PC-9 (cell line): ENCODE results near the gene ACOX1. TPM values are rescaled to one million over a fixed set of nuclear protein-coding genes. Genes with fewer than 3 reads are reported as not detected.

ENCODE experiments used
- BruUV-seq: library from RNA; stranded (reverse); fragments of 400-500 nt; replicated peaks from 2 replicates; lab custom pipeline; 2021; lab: Mats Ljungman, UMichigan
- CTCF ChIA-PET: fragments of 300-600 bp; sonication (Branson Sonifier 250); formaldehyde crosslinking; loops from one replicate; lab custom pipeline; 2022; ENCODE audit warnings: antibody characterized with exemption; lab: Charles Lee
- POLR2A ChIA-PET: fragments of 300-600 bp; sonication (Branson Sonifier 250); formaldehyde crosslinking; loops from one replicate; lab custom pipeline; 2022; ENCODE audit warnings: antibody characterized with exemption; ENCODE audit not compliant: unreplicated experiment; lab: Charles Lee
- DNase-seq, 2 experiments: peaks; one replicate each; pipeline versions ENCODE4 v3.0.0 to v3.0.0-alpha.2; 2015 to 2022; ENCODE audit warnings: mixed read lengths in 1 of 2
- H2AFZ ChIP-seq: fragments of 200-600 bp; sonication (generic); 2 replicates; pipeline ENCODE4 v1.8.1; 2017; ENCODE audit warnings: antibody characterized with exemption
- H3F3A ChIP-seq: fragments of 200-600 bp; sonication (generic); 2 replicates; pipeline ENCODE4 v1.8.1; 2017; ENCODE audit warnings: antibody characterized with exemption, mild to moderate bottlenecking, low read depth; ENCODE audit not compliant: insufficient read depth
- H3K27ac ChIP-seq: fragments of 200-600 bp; sonication (generic); 2 replicates; pipeline ENCODE4 v1.6.1; 2016; ENCODE audit warnings: mixed run types
- H3K27me3 ChIP-seq: fragments of 200-600 bp; sonication (generic); 2 replicates; pipeline ENCODE4 v1.6.1; 2016; ENCODE audit warnings: low read depth, mixed run types; ENCODE audit not compliant: insufficient read depth
- H3K36me3 ChIP-seq: fragments of 200-600 bp; sonication (generic); 2 replicates; pipeline ENCODE4 v1.6.1; 2016; ENCODE audit warnings: low read depth, mixed run types
- H3K4me1 ChIP-seq: fragments of 200-600 bp; sonication (generic); replicated peaks from 2 replicates; pipeline ENCODE4 v1.6.1; 2016; ENCODE audit warnings: mixed run types; ENCODE audit not compliant: insufficient read depth
- H3K4me2 ChIP-seq: fragments of 200-600 bp; sonication (generic); 2 replicates; pipeline ENCODE4 v1.6.1; 2017; ENCODE audit warnings: mixed run types
- H3K4me3 ChIP-seq: fragments of 200-600 bp; sonication (generic); 2 replicates; pipeline ENCODE4 v1.6.1; 2016; ENCODE audit warnings: mixed run types
- H3K79me2 ChIP-seq: fragments of 200-600 bp; sonication (generic); 2 replicates; pipeline ENCODE4 v1.6.1; 2017; ENCODE audit warnings: low read depth, mixed run types
- H3K9me2 ChIP-seq: fragments of 200-600 bp; sonication (generic); 2 replicates; pipeline ENCODE4 v1.8.1; 2017; ENCODE audit warnings: mild to moderate bottlenecking; ENCODE audit not compliant: insufficient read depth
- H3K9me3 ChIP-seq: fragments of 200-600 bp; sonication (generic); 2 replicates; pipeline ENCODE4 v1.8.1; 2016; ENCODE audit warnings: low read depth; ENCODE audit not compliant: insufficient read depth
- H4K20me1 ChIP-seq: fragments of 200-600 bp; sonication (generic); 2 replicates; pipeline ENCODE4 v1.8.1; 2017; ENCODE audit not compliant: insufficient read depth
- EZH2 ChIP-seq: fragments of 200-600 bp; sonication (generic); IDR thresholded peaks from 2 replicates; pipeline ENCODE4 v1.8.0; 2017; ENCODE audit warnings: antibody characterized with exemption, low read depth
- intact Hi-C: fragments of 100-400 bp; cut with micrococcal nuclease; formaldehyde crosslinking; loops from one replicate; pipeline ENCODE4 v1.10.0; 2022; ENCODE audit not compliant: unreplicated experiment
- total RNA-seq: library from RNA; stranded (reverse); gene quantifications from 2 replicates; pipeline ENCODE4 v1.2.3, GENCODE V29; 2021
- TF ChIP-seq, protein P1 (sequence below): fragments of 200-600 bp; sonication (generic); conservative IDR thresholded peaks from 2 replicates; pipeline ENCODE4 v1.6.1; 2017; ENCODE audit warnings: mixed run types, antibody characterized with exemption, mild to moderate bottlenecking, moderate library complexity

ACOX1 gene
- total RNA-seq, 1 experiment from 2014 or later: 35.5 TPM

- Histone ChIP-seq H3K79me2 (peaks cover 3% of the 10 kb centered on the region; the same call in 1 of the 2 replicates), H4K20me1 (peaks cover 11% of the 10 kb centered on the region; the same call in 1 of the 2 replicates), H3K9me2 (no peaks in the 10 kb centered on the region), H3K27me3 (no peaks in the 10 kb centered on the region), H2AFZ (no peak overlapping the region), H3K4me1 (peaks cover 8% of the 10 kb centered on the region), H3F3A (peaks cover 16% of the 10 kb centered on the region; the same call in 1 of the 2 replicates), H3K27ac (no peak overlapping the region), H3K9me3 (no peaks in the 10 kb centered on the region), H3K4me2 (no peak overlapping the region), H3K4me3 (no peak overlapping the region), H3K36me3 (0 out of 2 replicates have a peak, but pooled peaks cover 5% of the 10 kb centered on the region)
- TF ChIP-seq EZH2: no peak
- TF ChIP-seq, protein P1, sequence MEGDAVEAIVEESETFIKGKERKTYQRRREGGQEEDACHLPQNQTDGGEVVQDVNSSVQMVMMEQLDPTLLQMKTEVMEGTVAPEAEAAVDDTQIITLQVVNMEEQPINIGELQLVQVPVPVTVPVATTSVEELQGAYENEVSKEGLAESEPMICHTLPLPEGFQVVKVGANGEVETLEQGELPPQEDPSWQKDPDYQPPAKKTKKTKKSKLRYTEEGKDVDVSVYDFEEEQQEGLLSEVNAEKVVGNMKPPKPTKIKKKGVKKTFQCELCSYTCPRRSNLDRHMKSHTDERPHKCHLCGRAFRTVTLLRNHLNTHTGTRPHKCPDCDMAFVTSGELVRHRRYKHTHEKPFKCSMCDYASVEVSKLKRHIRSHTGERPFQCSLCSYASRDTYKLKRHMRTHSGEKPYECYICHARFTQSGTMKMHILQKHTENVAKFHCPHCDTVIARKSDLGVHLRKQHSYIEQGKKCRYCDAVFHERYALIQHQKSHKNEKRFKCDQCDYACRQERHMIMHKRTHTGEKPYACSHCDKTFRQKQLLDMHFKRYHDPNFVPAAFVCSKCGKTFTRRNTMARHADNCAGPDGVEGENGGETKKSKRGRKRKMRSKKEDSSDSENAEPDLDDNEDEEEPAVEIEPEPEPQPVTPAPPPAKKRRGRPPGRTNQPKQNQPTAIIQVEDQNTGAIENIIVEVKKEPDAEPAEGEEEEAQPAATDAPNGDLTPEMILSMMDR: no peak
- no TSS peak for BruUV-seq
- no peak for DNase-seq
- ChIA-PET POLR2A (interaction anchor here (0.7 kb wide), 1 partner anchor 13 kb away, joined by 3 read pairs; no protein-coding TSS in a partner anchor), CTCF (interaction anchor here (0.7 to 0.9 kb wide), 2 partner anchors 13 to 14 kb away, joined by 3 to 9 read pairs; partner anchors contain the start of genes ACOX1 and TEN1)
- intact Hi-C loops: no loop called here
Observed at GRCh38 chr17:75965468-75965867, 13.5 kb downstream of the ACOX1 start.

GRCh38 chr17:75959839-75960511 is 19.0 kb downstream of the ACOX1 start:
- no peaks in the 10 kb centered on the region for H3K27me3 ChIP-seq
- peaks cover 18% of the 10 kb centered on the region for H4K20me1 ChIP-seq
- no peak overlapping the region for H3K4me3 ChIP-seq
- ChIA-PET CTCF (interaction anchor here (0.5 kb wide), 1 partner anchor 8 kb away, joined by 11 read pairs; no protein-coding TSS in a partner anchor), POLR2A (no interaction called here)
- TF ChIP-seq, protein P1: no peak
- TF ChIP-seq EZH2: no peak
- no peak overlapping the region for H3K27ac ChIP-seq
- peaks cover 19% of the 10 kb centered on the region; the same call in 1 of the 2 replicates for H3K79me2 ChIP-seq
- intact Hi-C loops: no loop called here
- H3K4me1 ChIP-seq: no peaks in the 10 kb centered on the region
- BruUV-seq: no TSS peak
- no peaks in the 10 kb centered on the region for H3K9me2 ChIP-seq
- no peaks in the 10 kb centered on the region for H3K9me3 ChIP-seq
- H2AFZ ChIP-seq: no peak overlapping the region
- H3K36me3 ChIP-seq: peaks cover 21% of the 10 kb centered on the region
- no peak for DNase-seq
- H3F3A ChIP-seq: peaks cover 7% of the 10 kb centered on the region; the same call in 1 of the 2 replicates
- no peak overlapping the region for H3K4me2 ChIP-seq

DNA sequence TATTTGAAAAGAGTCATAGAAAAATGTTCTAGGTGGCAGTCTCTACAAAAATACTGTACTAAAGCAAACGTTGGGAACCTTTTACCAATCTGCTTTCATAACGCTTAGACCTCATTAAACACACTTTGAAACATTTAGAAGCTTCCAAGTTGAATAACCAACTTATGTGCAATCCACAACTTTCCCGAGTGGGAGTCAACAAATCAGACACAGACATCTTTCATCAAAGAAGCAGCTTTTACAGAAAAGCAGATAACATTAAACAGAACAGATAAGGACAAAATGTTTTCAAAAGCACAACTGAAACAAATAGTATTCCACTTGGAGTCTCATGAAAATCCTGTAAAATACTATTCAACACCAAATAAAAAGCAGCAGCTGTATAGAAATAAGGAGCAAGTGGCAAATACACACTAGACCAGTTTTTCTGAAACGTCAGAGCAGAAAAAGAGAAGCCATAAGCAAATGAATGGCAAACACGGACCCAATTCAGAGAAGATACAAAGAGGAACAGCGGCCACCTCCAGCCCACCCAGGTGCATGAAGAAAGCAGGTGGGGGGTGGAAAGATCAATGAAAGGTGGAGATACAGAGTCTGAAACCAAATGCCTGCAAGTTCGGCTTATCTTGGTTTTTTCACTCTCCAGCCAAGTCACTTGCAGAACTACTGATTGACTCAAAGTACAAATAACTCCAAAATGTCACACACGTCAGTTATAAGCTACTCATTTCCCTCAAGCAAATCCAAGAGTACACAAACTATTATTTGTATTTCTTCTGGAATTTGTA is 19.7 kb downstream of the ACOX1 start:
- Histone ChIP-seq H3K4me3 (no peak overlapping the region), H3K9me3 (no peaks in the 10 kb centered on the region), H3K27me3 (no peaks in the 10 kb centered on the region), H3K36me3 (peaks cover 21% of the 10 kb centered on the region), H3K79me2 (peaks cover 17% of the 10 kb centered on the region; the same call in 1 of the 2 replicates), H4K20me1 (peaks cover 14% of the 10 kb centered on the region), H3F3A (peaks cover under 1% of the 10 kb centered on the region; the same call in 1 of the 2 replicates), H3K27ac (no peak overlapping the region), H2AFZ (no peak overlapping the region), H3K9me2 (no peaks in the 10 kb centered on the region), H3K4me1 (no peaks in the 10 kb centered on the region), H3K4me2 (no peak overlapping the region)
- intact Hi-C loops: no loop called here
- ChIA-PET CTCF (interaction anchor here (0.5 to 0.6 kb wide), 2 partner anchors 9 to 11 kb away, joined by 3 to 11 read pairs; no protein-coding TSS in a partner anchor), POLR2A (no interaction called here)
- TF ChIP-seq EZH2: no peak
- TF ChIP-seq, protein P1: no peak
- no peak for DNase-seq
- no TSS peak for BruUV-seq
